Measurements from ENCODE around the gene NECTIN2. TPM values are rescaled to one million over a fixed set of nuclear protein-coding genes. Genes with fewer than 3 reads are reported as not detected.

The NECTIN2 gene
- 75.5 to 88.4 TPM (median 83.4 TPM) in 5 replicates for total RNA-seq (2022; extraction: Qiagen RNA extraction; ENCODE audit: low read depth)

GRCh38 chr19:44845612-44846454, at the start of gene NECTIN2:
TSS of gene NECTIN2 (plus strand) at chr19:44846297. CDS start at chr19:44846526, 229 bp downstream.

GRCh38 chr19:44808463-44809371, 37.4 kb upstream of the NECTIN2 start, which contains the start of gene BCAM:
TSS of gene BCAM (plus strand) at chr19:44809103. CDS start at chr19:44809125, 22 bp downstream.

GRCh38 chr19:44891016-44891882, 45.2 kb downstream of the NECTIN2 start, which contains the start of gene TOMM40:
TSS of gene TOMM40 (plus strand) at chr19:44891254. CDS start at chr19:44891416, 162 bp downstream.

GRCh38 chr19:44905437-44906160, 59.5 kb downstream of the NECTIN2 start, which contains the start of gene APOE:
TSS of gene APOE (plus strand) at chr19:44905796. CDS start at chr19:44906625, 829 bp downstream.

GRCh38 chr19:44914433-44915206, 68.5 kb downstream of the NECTIN2 start, which contains the start of gene APOC1:
TSS of gene APOC1 (plus strand) at chr19:44914608. CDS start at chr19:44914892, 284 bp downstream.

Other genes starting within 250 kb of the NECTIN2 start
- 0.26 to 0.57 TPM (median 0.40 TPM) in 5 replicates for gene IGSF23, start 232.7 kb upstream of the NECTIN2 start, total RNA-seq (2022; extraction: Qiagen RNA extraction; ENCODE audit: low read depth)
- 107 to 128 TPM (median 120 TPM) in 5 replicates for gene PVR, start 202.4 kb upstream of the NECTIN2 start, total RNA-seq (2022; extraction: Qiagen RNA extraction; ENCODE audit: low read depth)
- gene CEACAM19, start 174.8 kb upstream of the NECTIN2 start, total RNA-seq (2022; extraction: Qiagen RNA extraction; ENCODE audit: low read depth) = 9.3 to 13.6 TPM (median 9.5 TPM) in 5 replicates
- 0.09 to 0.19 TPM (median 0.13 TPM) in 4 of 5 replicates, not detected in the other for gene CEACAM16, start 147.1 kb upstream of the NECTIN2 start, total RNA-seq (2022; extraction: Qiagen RNA extraction; ENCODE audit: low read depth)
- 55.3 to 116 TPM (median 89.8 TPM) in 5 replicates for gene BCL3, start 97.6 kb upstream of the NECTIN2 start, total RNA-seq (2022; extraction: Qiagen RNA extraction; ENCODE audit: low read depth)
- not detected in 5 replicates for gene CBLC, start 68.4 kb upstream of the NECTIN2 start, total RNA-seq (2022; extraction: Qiagen RNA extraction; ENCODE audit: low read depth)
- gene BCAM, start 37.2 kb upstream of the NECTIN2 start, total RNA-seq (2022; extraction: Qiagen RNA extraction; ENCODE audit: low read depth) = 67.7 to 91.0 TPM (median 77.6 TPM) in 5 replicates
- 206 to 267 TPM (median 230 TPM) in 5 replicates for gene TOMM40, start 45.0 kb downstream of the NECTIN2 start, total RNA-seq (2022; extraction: Qiagen RNA extraction; ENCODE audit: low read depth)
- gene APOE, start 59.5 kb downstream of the NECTIN2 start, total RNA-seq (2022; extraction: Qiagen RNA extraction; ENCODE audit: low read depth) = 12.2 to 15.8 TPM (median 13.3 TPM) in 5 replicates
- gene APOC1, start 68.3 kb downstream of the NECTIN2 start, total RNA-seq (2022; extraction: Qiagen RNA extraction; ENCODE audit: low read depth) = 109 to 128 TPM (median 117 TPM) in 5 replicates
- gene APOC4, start 95.9 kb downstream of the NECTIN2 start, total RNA-seq (2022; extraction: Qiagen RNA extraction; ENCODE audit: low read depth) = not detected in 5 replicates
- not detected in 5 replicates for gene APOC2, start 99.8 kb downstream of the NECTIN2 start, total RNA-seq (2022; extraction: Qiagen RNA extraction; ENCODE audit: low read depth)
- 136 to 197 TPM (median 165 TPM) in 5 replicates for gene CLPTM1, start 109.1 kb downstream of the NECTIN2 start, total RNA-seq (2022; extraction: Qiagen RNA extraction; ENCODE audit: low read depth)
- 41.9 to 59.2 TPM (median 49.1 TPM) in 5 replicates for gene RELB, start 155.2 kb downstream of the NECTIN2 start, total RNA-seq (2022; extraction: Qiagen RNA extraction; ENCODE audit: low read depth)
- 54.6 to 69.9 TPM (median 62.3 TPM) in 5 replicates for gene CLASRP, start 192.7 kb downstream of the NECTIN2 start, total RNA-seq (2022; extraction: Qiagen RNA extraction; ENCODE audit: low read depth)
- gene ZNF296, start 230.2 kb downstream of the NECTIN2 start, total RNA-seq (2022; extraction: Qiagen RNA extraction; ENCODE audit: low read depth) = 6.6 to 9.2 TPM (median 7.7 TPM) in 5 replicates
- 83.7 to 92.7 TPM (median 88.0 TPM) in 5 replicates for gene GEMIN7, start 233.0 kb downstream of the NECTIN2 start, total RNA-seq (2022; extraction: Qiagen RNA extraction; ENCODE audit: low read depth)
- 19.5 to 31.8 TPM (median 29.7 TPM) in 5 replicates for gene PPP1R37, start 246.9 kb downstream of the NECTIN2 start, total RNA-seq (2022; extraction: Qiagen RNA extraction; ENCODE audit: low read depth)